Tibial nerve (tissue), 4 donors: ENCODE measurements around the gene MYH3. TPM values are rescaled to one million over a fixed set of nuclear protein-coding genes. Genes with fewer than 3 reads are reported as not detected.

Source experiments
- DNase-seq, 2 donors: peaks; one replicate each; pipeline ENCODE4 v3.0.0-alpha.2; 2019; ENCODE audit warnings: low spot score in 2 of 2
- H3K27ac ChIP-seq, 4 donors: fragments of 200-600 bp; sonication (generic) in 3 of 4; one replicate each; pipeline ENCODE4 v1.5.1; 2017 to 2019; ENCODE audit warnings: mild to moderate bottlenecking in 1 of 4
- H3K27me3 ChIP-seq, 2 donors: fragments of 200-600 bp; sonication (generic) in 1 of 2; one replicate each; pipeline versions ENCODE4 v1.5.1 to v1.6.0; 2017 to 2019
- H3K36me3 ChIP-seq, 3 donors: fragments of 200-600 bp; sonication (generic); one replicate each; pipeline ENCODE4 v1.5.1; 2018 to 2019
- H3K4me1 ChIP-seq, 4 donors: fragments of 200-600 bp; sonication (generic) in 3 of 4; one replicate each; pipeline ENCODE4 v1.5.1; 2017 to 2019
- H3K4me3 ChIP-seq, 4 donors: fragments of 200-600 bp; sonication (generic) in 3 of 4; one replicate each; pipeline ENCODE4 v1.5.1; 2017 to 2019; ENCODE audit warnings: mild to moderate bottlenecking in 1 of 4, moderate library complexity in 1 of 4
- H3K9me3 ChIP-seq, 4 donors: fragments of 200-600 bp; sonication (generic) in 3 of 4; one replicate each; pipeline ENCODE4 v1.5.1; 2017 to 2019
- CTCF ChIP-seq, 5 experiments: fragments of 200-600 bp in 3 of 5; fragments of 450-650 bp in 2 of 5; sonication (generic) in 3 of 5; IDR thresholded peaks; one replicate each; pipeline ENCODE4 v1.5.1; 2016 to 2019; ENCODE audit warnings: antibody characterized with exemption in 5 of 5, mild to moderate bottlenecking in 3 of 5, moderate library complexity in 2 of 5
- EP300 ChIP-seq, 2 donors: sonication (generic); formaldehyde crosslinking; IDR thresholded peaks; one replicate each; pipeline ENCODE4 v1.6.1; 2017; ENCODE audit warnings: antibody characterized with exemption in 2 of 2, mild to moderate bottlenecking in 1 of 2
- POLR2A ChIP-seq, 2 donors: fragments of 450-650 bp; IDR thresholded peaks; one replicate each; pipeline ENCODE4 v1.6.1; 2017; ENCODE audit warnings: antibody characterized with exemption in 2 of 2, mild to moderate bottlenecking in 2 of 2, moderate library complexity in 2 of 2
- WGBS, 2 donors: methylation state at CpG; one replicate each; pipeline ENCODE4 v1.1.5; 2018; 5-methylcytosine and 5-hydroxymethylcytosine counted together
- total RNA-seq, 4 donors: library from RNA; depleted of rRNA; stranded (reverse); fragments of >200 nt; gene quantifications; one replicate each; pipeline ENCODE4 v1.1.0, GENCODE V29; 2016

Gene MYH3
- total RNA-seq, 4 donors from 2014 or later, result 0.59 to 8.1 (median 3.8) TPM

GRCh38 chr17:10640475-10640874 lies 16.6 kb downstream of the MYH3 start:
- Histone ChIP-seq H3K36me3 (peaks cover 0 to 86% (median 15%) of the 10 kb centered on the region in 3 donors), H3K27ac (no peak overlapping the region), H3K4me1 (no peaks in the 10 kb centered on the region), H3K4me3 (no peak overlapping the region), H3K9me3 (no peaks in the 10 kb centered on the region), H3K27me3 (no peaks in the 10 kb centered on the region)
- TF ChIP-seq EP300 (IDR thresholded peaks at IDR 0.05), result no peak
- TF ChIP-seq CTCF (IDR thresholded peaks at IDR 0.05), result no peak
- no peak for TF ChIP-seq POLR2A (IDR thresholded peaks at IDR 0.05)
- no peak for DNase-seq
- WGBS, 2 donors, result 59 to 75% methylated on average over 3 of the region's 3 CpGs

GRCh38 chr17:10638151-10638550 lies 19.0 kb downstream of the MYH3 start:
- Histone ChIP-seq H3K27ac (no peak overlapping the region), H3K4me3 (no peak overlapping the region), H3K9me3 (no peaks in the 10 kb centered on the region), H3K27me3 (no peaks in the 10 kb centered on the region), H3K36me3 (peaks cover 0 to 92% (median 15%) of the 10 kb centered on the region in 3 donors), H3K4me1 (no peaks in the 10 kb centered on the region)
- no peak for TF ChIP-seq EP300 (IDR thresholded peaks at IDR 0.05)
- no peak for TF ChIP-seq POLR2A (IDR thresholded peaks at IDR 0.05)
- no peak for TF ChIP-seq CTCF (IDR thresholded peaks at IDR 0.05)
- no peak for DNase-seq
- WGBS, 2 donors, result 92 to 96% methylated on average over 25 of the region's 25 CpGs

- peaks cover 0 to 90% (median 15%) of the 10 kb centered on the region in 3 donors for H3K36me3 ChIP-seq
- 88% methylated on average over 14 of the region's 14 CpGs for WGBS, 2 donors
- no peak overlapping the region for H3K27ac ChIP-seq
- TF ChIP-seq CTCF (IDR thresholded peaks at IDR 0.05), result no peak
- TF ChIP-seq POLR2A (IDR thresholded peaks at IDR 0.05), result no peak
- no peak for TF ChIP-seq EP300 (IDR thresholded peaks at IDR 0.05)
- H3K9me3 ChIP-seq, result no peaks in the 10 kb centered on the region
- DNase-seq, result no peak
- H3K4me1 ChIP-seq, result peaks cover 0 to 4% (median 0%) of the 10 kb centered on the region in 4 donors
- no peaks in the 10 kb centered on the region for H3K27me3 ChIP-seq
- no peak overlapping the region for H3K4me3 ChIP-seq
Measured at GRCh38 chr17:10635290-10635689, 21.8 kb downstream of the MYH3 start.

GRCh38 chr17:10633738-10634379 lies 23.2 kb downstream of the MYH3 start:
- TF ChIP-seq CTCF (IDR thresholded peaks at IDR 0.05) (no peak), POLR2A (IDR thresholded peaks at IDR 0.05) (no peak), EP300 (IDR thresholded peaks at IDR 0.05) (no peak)
- no peak overlapping the region for H3K4me3 ChIP-seq
- 89% methylated on average over 15 of the region's 15 CpGs for WGBS, 2 donors
- no peak overlapping the region for H3K27ac ChIP-seq
- H3K36me3 ChIP-seq, result peaks cover 0 to 90% (median 4%) of the 10 kb centered on the region in 3 donors
- H3K9me3 ChIP-seq, result no peaks in the 10 kb centered on the region
- H3K4me1 ChIP-seq, result peaks cover 0 to 4% (median 0%) of the 10 kb centered on the region in 4 donors
- DNase-seq, result no peak
- no peaks in the 10 kb centered on the region for H3K27me3 ChIP-seq

- H3K4me1 ChIP-seq, result peaks cover 0 to 4% (median 0%) of the 10 kb centered on the region in 4 donors
- TF ChIP-seq CTCF (IDR thresholded peaks at IDR 0.05), result no peak
- H3K9me3 ChIP-seq, result no peaks in the 10 kb centered on the region
- H3K27ac ChIP-seq, result no peak overlapping the region
- whole genome bisulfite sequencing, 2 donors, result 90 to 93% methylated on average over 15 of the region's 15 CpGs
- peaks cover 0 to 76% (median 0%) of the 10 kb centered on the region in 3 donors for H3K36me3 ChIP-seq
- no peaks in the 10 kb centered on the region for H3K27me3 ChIP-seq
- no peak overlapping the region for H3K4me3 ChIP-seq
- DNase-seq, result no peak
Measured at GRCh38 chr17:10631701-10632100, 25.4 kb downstream of the MYH3 start.
